ENCODE data around the gene TNF.

DNA sequence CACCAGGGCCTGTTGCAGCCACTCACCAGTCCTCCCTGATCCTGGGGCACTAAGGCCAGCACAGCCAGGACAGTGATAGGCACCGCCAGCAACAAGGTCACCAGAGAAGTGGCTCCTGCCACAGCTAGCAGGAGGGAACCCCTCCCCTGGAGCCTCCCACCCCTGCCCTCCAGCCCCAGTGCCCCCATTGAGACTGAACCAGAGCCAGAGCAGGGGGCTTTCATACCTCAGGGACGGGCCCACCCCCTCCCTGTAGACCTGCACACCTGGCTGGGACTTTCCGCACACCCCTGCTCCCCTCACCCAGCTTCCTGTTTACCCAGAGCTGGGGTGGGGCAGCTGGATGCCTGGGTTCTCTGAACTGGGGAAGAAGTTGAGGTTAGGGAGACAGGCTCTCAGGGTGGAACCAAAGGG is 6.9 kb downstream of the TNF start, which contains the start of gene LTB:
- TF ChIP-seq YY1 (IDR thresholded peaks at IDR 0.05; ENCODE audit: insufficient read depth, insufficient read length) (no peak), SUZ12 (IDR thresholded peaks at IDR 0.05; ENCODE audit: extremely low read depth, insufficient read depth, insufficient read length) (no peak), ZNF274 (IDR thresholded peaks at IDR 0.05; ENCODE audit: low read depth, low read length) (no peak)
